CD4-positive, alpha-beta T cell treated with Interleukin-15 for 1 hour (primary cell): ENCODE data around the gene YIPF3.
"Not testable (repeated sequence)": the region's sequence is repeated elsewhere in the genome, so short reads cannot be mapped to it uniquely, and the experiment has no call there.

Experiments
- DNase-seq: peaks from one replicate; pipeline ENCODE4 v3.0.0-alpha.2; 2020

The YIPF3 gene

DNA sequence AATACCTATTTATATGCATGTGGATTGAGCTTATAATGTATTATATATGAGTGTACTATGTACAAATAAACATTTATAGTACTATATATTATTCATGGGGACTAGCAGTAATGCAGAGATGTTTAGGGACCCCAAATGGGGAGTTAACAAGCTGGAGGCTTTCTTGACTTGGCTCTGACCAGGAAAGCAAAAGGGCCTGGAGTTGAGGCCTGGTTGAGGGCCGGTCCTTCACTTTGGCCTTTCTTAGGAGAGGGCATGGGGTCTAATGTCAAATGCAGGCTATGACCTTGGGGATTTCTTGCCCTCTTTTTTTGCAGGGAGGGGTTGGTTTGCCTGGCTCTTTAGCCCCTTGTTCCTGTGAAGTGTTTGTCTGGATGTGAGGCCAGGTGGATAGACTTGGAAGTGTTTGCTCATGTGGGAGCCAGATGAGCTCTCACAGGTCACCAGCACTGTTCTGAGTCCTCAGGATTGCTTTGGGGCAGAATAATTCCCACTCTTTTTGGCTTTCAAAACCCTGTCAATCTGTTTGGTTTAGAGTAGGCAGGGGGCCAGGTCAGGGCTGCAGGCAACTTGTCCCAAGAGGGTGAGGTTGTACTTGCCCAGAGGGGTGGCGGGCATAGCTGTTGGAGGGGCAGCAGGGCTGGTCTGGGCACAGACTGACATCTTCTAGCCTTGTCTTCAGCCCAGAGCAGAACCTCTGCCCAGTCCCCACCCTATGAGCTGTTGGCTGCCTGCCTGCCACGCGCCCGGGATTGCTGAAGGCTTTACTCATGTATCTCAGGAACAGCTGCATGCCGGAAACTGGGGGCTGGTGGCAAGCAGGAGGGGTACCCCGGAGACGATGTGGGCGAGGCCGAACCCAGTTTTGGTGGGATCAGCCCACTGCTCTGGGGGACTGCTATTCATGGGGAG is 24.7 kb downstream of the YIPF3 start:
- no peak for DNase-seq

DNA sequence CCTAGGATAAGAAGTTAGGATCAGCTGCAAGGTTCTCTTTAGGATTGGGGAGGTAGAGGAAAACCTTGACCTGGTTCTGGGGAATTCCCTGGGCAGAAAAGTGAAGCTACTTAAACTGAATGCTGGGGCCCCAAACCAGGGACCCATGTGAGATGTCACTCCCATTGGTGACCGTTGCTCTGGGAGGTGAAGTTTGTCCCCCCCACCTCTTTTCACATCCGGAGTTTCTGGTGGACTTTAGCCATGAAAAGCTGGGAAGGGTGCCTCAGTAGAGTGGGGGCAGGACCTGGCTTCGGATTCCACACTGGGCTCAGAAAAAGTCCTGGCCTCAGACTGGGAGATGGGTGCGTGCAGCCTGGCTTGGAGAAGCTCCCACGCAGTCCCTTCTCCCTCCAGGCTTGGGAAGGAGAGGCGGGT is 26.2 kb downstream of the YIPF3 start:
- DNase-seq: no peak

DNA sequence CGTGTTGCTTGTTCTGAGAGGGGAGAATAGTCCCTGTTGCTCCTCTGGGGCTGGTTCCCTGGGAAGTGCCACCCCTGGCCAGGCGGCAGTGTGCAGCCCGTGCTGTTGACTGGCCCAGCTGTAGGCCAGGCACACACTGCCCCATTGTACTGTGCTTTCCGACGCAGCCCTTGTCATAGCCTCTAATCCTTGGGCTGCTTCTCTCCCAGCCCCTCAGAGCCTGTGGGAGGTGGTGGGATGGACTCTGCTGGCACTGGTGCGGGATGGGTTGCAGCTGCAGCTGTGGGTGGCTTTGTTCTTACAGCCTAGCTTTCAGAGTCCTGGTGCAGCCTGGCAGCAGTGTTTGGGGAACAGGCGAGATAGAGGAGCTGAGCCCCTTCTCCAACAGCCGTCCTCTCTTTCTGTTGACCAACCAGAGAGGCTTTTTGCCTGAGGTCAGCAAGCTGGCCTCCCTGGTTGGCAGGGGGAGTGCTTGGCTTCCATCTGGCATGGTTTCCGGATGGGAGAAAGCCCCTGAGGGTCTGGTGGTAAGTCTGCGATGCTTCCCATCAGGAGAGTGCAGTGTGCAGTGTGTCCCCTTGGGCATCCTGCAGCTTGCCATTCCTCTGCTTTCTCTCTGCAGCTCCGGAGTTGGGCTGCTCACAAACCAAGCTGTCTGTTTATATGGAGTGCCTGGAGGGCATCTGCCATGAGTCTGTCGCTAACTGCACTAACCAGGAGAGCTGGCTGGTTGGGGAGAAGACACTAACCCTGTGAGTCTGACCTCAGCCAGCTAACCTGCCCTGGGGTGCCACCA is 27.3 kb downstream of the YIPF3 start:
- DNase-seq: no peak

DNA sequence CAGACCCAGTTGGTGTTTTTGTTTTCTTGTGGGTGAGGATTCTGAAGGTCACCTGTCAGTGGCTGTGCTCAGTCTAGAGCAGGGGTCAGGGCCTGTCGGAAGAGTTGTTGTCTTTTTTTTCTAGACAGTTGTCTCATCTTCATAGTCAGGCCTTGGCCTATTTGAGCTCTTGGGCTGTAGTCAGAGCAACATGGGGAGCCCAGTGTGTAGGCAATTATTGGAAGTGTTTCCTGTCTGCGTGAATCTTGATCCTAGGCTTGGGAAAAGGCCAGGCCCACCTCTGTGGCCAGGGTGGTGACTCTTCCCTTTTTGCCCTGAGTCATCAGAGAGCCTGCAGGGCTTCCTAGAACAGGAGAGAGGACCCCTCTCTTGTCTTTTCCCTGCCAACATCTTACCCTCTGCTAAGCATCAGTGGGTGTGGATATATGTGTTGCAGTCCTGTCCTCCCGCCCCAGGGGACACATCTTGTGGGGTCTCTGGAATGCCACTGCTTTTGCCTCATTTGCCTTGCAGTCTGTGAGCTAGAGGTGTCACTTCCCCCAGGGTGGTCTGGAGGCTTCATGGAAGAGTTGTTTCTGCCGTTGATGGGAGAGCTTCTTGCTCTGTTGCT is 28.0 kb downstream of the YIPF3 start:
- no peak for DNase-seq

DNA sequence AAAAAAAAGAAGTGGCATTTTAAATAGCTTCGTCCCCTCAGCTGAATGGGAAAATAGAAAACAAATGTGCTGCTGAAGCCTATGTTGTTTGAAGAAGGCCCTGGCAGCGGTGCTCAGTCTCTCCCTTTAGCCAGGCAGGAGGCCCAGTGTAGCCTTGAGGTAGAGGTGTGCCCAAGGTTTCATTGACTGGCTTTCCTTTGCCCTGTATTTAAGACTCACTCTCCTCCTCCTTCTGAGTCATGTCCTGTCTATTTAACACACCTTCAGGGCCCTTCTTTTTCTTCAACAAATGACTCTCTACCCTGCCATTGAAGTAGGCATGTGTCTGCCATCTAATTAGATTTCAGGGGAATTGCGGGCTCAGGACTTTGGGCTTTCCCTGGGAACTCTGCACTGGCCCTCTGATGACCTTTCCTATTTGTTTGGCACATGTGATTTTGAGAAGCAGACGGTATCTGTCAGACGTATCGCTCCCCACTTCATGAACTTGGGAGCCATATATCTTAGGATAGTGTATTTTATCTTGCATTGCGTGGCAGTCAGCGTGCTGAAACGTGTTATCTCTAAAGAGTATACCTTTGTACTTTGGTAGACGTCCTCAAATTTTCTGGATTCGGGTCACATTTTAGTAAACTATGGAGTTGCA is 35.0 kb downstream of the YIPF3 start:
- DNase-seq: no peak

DNA sequence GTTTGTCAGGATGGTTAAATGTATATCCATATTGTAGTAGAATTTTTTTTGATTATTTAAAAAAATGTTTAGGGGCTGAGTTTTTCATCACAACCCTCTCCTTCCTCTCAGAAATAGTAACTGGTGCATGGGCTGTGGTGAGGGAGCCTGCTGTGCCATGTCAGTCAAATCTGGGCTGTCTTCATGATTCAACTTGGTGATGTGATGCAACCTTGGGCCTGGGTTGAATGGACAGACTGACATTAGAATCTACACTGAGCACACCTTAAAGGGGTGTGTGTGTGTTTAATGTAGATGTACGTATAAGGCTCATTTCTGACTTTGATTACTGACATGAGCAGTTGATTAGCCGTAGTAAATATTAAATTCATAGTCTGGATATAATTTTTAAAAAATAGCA is 35.7 kb downstream of the YIPF3 start:
- DNase-seq: no peak

DNA sequence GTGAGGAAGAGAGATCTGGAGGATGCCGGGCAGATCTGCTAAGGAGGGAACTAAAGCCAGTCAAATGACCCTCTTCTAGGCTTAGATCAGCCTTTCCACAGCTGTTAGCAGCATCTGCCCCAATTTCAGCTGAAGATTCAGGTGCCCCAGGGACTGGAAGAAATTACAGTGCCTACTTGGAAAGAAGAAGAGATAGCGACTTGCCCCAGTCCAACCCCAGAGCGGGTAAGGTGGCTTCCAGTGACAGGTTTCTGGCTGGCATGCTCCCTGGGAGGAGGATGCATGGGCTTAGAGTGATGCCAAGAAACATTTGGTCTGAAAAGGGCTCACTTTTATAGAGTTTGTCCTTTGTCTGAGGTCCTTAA is 38.7 kb downstream of the YIPF3 start:
- DNase-seq: no peak

DNA sequence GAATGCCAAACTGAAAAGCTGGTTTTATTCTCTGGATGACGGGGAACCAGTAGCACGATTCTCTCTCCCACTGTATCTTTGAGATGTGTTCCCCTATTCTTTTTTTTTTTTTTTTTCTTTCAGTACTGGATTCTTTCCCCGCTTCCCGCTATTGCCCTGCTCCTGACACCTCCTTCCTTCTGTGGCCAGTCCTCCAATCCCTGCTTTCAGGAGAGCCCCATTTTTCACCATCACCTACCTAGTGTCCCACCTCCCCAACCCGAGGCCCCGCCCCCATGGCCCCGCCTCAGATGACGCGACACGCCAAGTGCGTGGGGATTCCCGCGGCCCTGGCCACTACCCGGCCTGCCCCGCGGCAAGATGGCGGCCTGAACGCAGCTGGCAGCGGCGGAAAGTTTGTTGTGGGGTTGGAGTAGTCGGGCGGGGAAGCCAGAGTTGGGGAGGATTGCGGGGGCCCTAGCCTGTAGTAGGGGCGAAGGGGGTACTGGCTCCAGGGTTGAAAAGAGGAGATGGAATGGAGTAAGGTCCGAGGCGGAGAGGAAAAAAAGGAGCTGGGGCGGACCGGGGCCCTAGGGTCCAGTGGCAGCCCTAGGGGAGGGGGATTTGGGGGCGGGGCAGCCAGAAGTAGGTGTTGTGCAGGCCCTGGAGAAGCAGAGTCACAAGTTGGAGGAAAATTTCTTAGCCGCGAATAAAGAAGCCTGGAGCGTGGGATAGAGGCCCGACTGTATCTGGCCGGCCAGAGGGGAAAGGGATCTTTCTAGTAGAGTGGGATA is 39.3 kb downstream of the YIPF3 start, which contains the start of gene TJAP1:
Gene TJAP1, plus strand, starts transcription at position 336 of the 773 bp plus-strand sequence. CDS start 21,432 bp downstream, outside the sequence.
- peak; percentile 93 for DNase-seq

DNA sequence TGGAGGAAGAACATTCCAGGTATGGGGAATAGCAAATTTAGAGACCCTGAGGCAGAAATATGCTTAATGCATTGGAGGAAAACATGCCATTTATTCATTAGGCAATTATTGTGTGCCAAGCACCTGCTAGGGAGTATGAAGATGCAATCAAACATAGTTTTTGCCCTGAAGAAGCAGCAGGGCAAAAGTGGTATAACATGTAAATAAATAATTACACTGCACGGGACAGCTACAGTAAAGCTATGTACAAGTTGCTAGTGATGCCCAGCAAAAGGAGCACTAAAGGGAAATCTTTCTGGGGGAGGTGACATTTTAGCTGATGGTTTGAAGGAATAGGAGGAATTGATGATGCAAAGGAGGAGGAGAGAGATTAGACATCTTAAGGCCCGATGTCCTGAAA is 40.0 kb downstream of the YIPF3 start:
- DNase-seq: no peak

DNA sequence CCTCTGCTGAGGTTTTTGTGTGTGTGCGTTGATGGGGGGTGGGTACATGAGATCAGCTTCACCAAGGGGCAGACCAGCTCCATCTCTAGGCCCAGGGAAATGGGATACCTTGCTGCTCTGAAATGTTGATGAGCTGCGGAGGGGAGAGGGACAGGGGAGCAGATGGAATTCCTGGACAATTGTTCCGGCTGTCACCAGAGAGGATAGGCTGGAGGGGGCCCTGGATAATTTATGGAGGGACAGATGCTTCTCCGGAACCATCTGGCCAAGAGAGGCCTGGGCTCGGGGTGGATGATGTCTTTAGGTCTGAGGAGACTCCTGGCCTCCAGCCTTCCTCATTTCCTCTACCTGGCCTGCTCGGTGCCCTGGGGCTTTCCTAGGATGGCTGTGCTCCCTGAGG is 41.2 kb downstream of the YIPF3 start:
- DNase-seq: no peak

DNA sequence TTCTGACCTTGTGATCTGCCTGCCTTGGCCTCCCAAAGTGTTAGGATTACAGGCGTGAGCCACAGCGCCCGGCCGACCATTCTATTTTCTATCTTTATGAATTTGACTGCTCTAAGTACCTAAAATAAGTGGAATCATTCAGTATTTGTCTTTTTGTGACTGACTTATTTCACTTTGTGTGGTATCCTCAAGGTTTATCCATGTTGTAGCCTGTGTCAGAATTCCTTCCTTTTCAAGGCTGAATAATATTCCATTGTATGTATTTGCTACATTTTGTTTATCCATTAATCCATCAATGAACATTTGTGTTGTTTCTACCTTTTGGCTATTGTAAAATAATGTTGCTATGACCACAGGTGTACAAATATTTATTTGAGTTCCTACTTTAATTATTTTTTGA is 44.2 kb downstream of the YIPF3 start:
- DNase-seq: no peak

DNA sequence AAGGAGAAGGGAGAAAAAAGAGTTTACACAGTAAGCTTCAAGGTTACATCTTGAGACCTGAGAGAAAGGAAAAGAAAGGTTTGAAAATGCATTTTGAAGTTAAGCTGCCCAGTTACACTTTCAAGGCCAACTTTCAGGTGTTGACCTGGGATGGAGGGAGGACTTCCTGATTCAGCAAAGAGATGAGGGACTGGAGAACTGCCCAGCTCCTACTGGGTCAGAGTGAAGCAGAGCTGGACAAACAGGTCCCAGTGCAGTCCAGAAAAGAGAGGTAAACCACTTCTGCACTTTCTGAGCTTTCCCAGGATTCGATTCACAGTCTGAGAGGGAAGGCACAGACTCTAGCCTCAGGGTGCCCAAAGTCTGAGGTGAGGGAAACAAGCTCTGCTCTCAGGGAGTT is 45.3 kb downstream of the YIPF3 start:
- DNase-seq: no peak

DNA sequence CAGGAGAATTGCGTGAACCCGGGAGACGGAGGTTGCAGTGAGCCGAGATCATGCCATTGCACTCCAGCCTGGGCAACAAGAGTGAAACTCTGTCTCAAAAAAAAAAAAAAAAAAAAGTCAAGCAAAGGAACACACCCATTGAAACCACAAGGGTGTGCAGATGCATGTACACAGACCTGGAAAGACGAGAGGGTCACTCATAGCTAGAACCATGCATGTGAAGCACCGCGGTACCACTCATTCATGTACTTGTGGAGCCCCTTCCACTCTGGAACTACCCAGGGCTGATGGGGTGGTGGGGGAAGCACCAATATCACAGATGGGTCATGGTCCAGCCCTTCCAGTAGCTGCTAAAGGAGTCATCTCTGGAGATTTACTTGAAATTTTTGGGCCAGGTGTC is 46.8 kb downstream of the YIPF3 start:
- no peak for DNase-seq

DNA sequence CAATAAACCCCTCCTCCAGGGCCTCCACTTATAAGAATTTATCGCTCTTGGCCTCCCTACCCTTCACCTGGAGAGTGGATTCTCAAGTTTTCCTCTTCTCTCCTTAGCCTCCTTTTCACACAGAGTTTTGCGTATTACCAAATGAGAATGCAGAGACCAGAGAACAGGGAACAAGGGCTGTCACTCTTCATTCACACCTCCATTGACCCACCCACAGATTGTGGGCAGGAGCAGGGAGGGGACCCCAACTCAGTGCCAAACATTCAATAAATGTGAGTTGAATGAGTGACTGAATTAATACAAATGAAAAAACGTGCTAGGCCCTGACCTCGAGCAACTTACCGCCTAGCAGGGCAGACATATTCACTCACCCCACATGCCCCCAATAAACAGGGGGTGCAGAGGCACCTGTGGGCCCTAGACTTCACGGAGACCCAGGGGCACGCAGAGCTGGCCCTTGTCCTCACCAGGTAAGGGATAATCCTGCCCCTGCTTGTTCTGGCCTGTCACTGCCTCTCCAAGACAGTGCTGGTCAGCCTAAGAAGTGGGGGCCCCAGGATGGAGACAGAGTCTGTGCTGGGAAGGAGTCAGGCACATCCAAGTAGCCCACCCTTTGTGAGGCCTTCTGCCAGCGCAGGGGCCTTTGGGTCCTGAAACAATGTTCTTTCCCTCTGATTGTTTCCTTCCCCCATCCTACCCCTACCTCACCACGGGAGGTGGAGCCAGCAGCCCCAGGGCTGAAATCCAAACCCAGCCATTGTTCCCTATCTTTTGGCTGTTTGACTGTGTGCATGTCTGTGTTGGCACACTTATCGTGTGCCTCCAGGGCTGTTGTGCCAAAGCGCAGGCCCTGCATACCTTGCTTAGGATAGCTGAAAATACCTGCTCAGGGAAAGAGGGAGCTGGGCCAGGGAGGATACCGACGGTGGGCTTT is 47.7 kb downstream of the YIPF3 start:
- DNase-seq: no peak

DNA sequence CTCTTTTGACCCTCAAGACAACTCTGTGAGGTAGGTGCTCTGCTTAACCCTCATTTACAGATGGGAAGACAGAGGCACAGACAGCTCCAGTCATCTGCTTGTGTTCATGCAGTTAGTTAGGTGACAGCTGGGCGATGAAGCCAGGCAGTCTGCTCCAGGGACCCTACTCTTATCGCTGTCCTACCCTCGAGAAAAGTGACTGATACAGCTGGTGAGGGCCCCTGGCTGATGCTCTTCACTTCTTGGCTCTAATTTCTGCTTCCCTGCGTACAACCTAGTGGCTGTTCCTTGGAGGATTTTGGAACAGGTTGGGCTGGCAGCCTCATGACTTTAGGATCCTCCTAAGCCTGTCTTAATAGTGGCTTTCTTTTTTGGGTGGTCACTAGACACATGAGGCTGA is 48.5 kb downstream of the YIPF3 start:
- DNase-seq: no peak

DNA sequence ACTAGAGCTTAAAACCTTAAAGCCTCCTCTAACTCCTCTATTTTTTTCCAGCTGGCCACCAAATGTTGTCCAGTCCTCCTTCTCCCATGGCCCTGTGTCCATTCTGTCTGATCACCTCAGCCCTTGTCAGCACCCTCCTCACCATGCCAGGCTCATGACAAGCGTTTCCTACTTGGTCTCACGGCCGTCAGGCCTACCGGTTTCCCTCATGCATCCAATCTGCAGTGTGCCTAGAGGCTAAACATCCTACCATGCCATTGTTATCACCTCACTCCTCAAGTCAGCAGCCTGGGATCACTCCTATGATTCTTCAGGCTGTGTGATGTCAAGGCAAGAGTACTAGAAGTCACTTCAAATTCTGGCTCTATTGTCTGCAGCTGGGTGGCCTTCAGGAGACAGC is 49.0 kb downstream of the YIPF3 start:
- DNase-seq: no peak

DNA sequence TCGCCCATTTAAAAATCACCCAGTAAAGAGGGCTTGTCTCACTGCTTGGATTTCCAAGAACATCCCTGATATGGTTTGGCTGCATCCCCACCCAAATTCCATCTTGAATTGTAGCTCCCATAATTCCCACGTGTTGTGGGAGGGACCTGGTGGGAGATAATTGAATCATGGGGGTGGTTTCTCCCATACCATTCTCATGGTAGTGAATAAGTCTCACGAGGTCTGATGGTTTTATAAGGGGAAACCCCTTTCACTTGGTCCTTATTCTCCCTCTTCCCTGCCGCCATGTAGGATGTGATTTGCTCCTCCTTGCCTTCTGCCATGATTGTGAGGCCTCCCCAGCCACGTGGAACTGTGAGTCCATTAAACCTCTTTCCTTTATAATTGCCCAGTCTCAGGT is 49.5 kb downstream of the YIPF3 start:
- not testable (repeated sequence) for DNase-seq

DNA sequence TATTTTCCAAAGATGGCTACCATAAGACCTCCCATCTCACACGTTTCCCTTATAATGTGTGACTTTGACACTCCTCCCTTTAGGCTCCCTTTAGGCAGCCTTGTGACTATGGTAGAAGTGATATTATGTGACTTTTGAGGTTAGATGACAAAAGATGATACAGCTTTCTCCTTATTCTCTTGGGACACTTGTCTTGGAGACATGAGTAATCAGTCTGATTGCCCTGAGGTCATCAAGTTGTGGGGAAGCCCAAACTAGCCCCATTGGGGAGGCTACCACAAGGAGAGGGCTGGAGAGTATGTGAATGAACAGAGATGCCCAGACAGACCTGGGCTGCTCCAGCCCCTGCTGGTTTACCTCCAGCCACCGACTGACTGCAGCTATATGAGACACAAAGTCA is 50.8 kb downstream of the YIPF3 start:
- no peak for DNase-seq

DNA sequence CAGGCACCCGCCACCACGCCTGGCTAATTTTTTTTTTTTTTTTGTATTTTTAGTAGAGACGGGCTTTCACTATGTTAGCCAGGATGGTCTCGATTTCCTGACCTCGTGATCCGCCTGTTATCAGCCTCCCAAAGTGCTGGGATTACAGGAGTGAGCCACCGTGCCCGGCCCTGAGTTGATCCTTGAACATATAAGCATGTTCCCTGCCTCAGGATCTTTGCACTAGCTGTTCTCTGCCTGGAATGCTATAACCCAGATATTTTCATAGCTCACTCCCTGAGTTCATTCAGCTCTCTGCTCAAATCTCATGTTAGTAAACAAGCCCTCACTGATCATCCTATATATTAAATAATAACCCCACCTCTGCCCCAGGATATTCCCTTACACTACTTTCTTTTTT is 52.4 kb downstream of the YIPF3 start:
- DNase-seq: no peak

DNA sequence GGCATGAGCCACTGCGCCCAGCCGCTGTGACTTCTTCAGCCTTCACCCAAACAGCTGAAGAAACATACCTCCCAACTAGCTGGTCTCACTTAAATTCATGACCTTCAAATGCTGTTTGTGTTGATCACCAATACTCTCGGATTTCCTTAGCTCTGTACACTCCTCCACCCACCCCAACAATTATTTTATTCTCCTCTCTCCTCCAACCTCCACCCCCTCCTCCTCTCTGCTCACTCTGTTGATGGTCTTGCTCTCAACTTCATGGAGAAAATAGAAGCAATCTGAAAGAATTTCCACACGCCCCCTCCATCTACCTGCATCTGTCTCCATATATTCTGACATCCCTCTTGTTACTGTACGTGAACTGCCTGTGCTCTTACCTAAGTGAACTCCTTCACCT is 54.8 kb downstream of the YIPF3 start:
- DNase-seq: no peak
